ENCODE measurements around the gene IRAK2.
"Not testable (repeated sequence)": the region's sequence is repeated elsewhere in the genome, so short reads cannot be mapped to it uniquely, and the experiment has no call there.

The IRAK2 gene

GRCh38 chr3:10162185-10162584 lies 2.5 kb upstream of the IRAK2 start:
- FAIRE-seq, result no peak

- FAIRE-seq, result not testable (repeated sequence)
Observed at GRCh38 chr3:10164201-10164545, 546 bp upstream of the IRAK2 start.

- no peak for FAIRE-seq
Observed at GRCh38 chr3:10166213-10166604, 1.5 kb downstream of the IRAK2 start.

- FAIRE-seq, result no peak
Observed at GRCh38 chr3:10169000-10169496, 4.3 kb downstream of the IRAK2 start.

GRCh38 chr3:10170915-10171478 lies 6.3 kb downstream of the IRAK2 start:
- no peak for FAIRE-seq

GRCh38 chr3:10173095-10173925 lies 8.6 kb downstream of the IRAK2 start:
- no peak for FAIRE-seq

- FAIRE-seq, result no peak
Observed at GRCh38 chr3:10173926-10174435, 9.3 kb downstream of the IRAK2 start.

GRCh38 chr3:10175334-10175733 lies 10.6 kb downstream of the IRAK2 start:
- not testable (repeated sequence) for FAIRE-seq

GRCh38 chr3:10176150-10176549 lies 11.4 kb downstream of the IRAK2 start:
- FAIRE-seq, result not testable (repeated sequence)

GRCh38 chr3:10177737-10178136 lies 13.0 kb downstream of the IRAK2 start:
- no peak for FAIRE-seq

GRCh38 chr3:10178892-10179291 lies 14.2 kb downstream of the IRAK2 start:
- FAIRE-seq, result no peak

- FAIRE-seq, result no peak
Observed at GRCh38 chr3:10180289-10180688, 15.6 kb downstream of the IRAK2 start.

GRCh38 chr3:10180738-10181295 lies 16.1 kb downstream of the IRAK2 start:
- FAIRE-seq, result no peak

GRCh38 chr3:10182950-10183349 lies 18.2 kb downstream of the IRAK2 start:
- FAIRE-seq, result no peak

GRCh38 chr3:10184250-10184649 lies 19.5 kb downstream of the IRAK2 start:
- FAIRE-seq, result no peak

GRCh38 chr3:10185804-10186762 lies 21.4 kb downstream of the IRAK2 start:
- no peak for FAIRE-seq

GRCh38 chr3:10187290-10187876 lies 22.7 kb downstream of the IRAK2 start:
- FAIRE-seq, result no peak

- no peak for FAIRE-seq
Observed at GRCh38 chr3:10187944-10188343, 23.2 kb downstream of the IRAK2 start.

GRCh38 chr3:10188804-10189556 lies 24.3 kb downstream of the IRAK2 start:
- no peak for FAIRE-seq

GRCh38 chr3:10189557-10190354 lies 25.0 kb downstream of the IRAK2 start:
- no peak for FAIRE-seq
